Activated CD8-positive, alpha-beta memory T cell treated with anti-CD3 and anti-CD28 coated beads for 4 hours (primary cell): ENCODE results near the gene C20orf202.
"Not testable (repeated sequence)": the region's sequence is repeated elsewhere in the genome, so short reads cannot be mapped to it uniquely, and the experiment has no call there.

Source experiments
- DNase-seq, 2 donors: peaks; one replicate each; pipeline ENCODE4 v3.0.0-alpha.2; 2020; ENCODE audit warnings: low read depth in 2 of 2

The C20orf202 gene

DNA sequence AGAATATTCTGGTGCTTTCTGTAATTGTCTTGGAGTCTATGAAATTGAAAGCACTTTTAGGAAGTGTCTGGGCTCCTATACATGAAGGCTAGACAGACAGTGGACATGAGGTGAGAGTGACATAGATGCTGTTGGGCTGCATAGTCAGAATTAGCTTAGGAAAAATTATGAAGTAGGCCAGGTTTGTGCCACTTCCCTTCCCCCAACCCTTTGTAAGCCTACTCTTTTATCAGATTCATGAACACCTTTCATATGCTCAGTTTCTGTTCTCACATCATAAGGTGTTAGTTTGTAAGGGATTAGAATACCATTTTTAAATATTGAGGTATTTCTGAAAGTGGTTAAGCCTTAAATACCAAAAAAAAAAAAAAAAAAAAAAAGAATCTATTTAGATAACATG is 44.4 kb downstream of the C20orf202 start:
- no peak for DNase-seq

DNA sequence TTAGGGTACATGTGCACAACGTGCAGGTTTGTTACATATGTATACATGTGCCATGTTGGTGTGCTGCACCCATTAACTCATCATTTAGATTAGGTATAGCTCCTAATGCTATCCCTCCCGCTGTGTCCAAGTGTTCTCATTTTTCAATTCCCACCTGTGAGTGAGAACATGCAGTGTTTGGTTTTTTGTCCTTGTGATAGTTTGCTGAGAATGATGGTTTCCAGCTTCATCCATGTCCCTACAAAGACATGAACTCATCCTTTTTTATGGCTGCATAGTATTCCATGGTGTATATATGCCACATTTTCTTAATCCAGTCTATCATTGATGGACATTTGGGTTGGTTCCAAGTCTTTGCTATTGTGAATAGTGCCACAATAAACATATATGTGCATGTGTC is 47.0 kb downstream of the C20orf202 start:
- not testable (repeated sequence) for DNase-seq

DNA sequence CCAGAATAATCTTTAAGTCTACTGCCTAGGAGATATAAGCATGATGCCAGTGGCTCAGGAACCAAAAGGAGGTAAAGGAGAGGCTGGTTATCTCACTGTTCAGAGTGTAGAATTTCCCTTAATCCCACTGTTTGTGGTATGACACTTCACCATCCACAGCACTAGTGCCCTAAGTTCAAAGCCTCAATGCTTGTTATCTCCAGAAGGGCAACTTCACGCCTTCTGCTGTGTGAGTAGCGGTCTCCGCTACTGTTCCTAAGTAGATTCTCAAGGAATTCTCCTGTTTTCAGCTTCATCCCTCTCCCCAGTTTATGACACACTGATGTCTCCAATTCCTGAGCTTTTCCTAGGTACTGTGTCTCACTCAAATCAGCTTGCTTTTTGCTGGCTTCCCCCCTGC is 49.2 kb downstream of the C20orf202 start:
- no peak for DNase-seq

DNA sequence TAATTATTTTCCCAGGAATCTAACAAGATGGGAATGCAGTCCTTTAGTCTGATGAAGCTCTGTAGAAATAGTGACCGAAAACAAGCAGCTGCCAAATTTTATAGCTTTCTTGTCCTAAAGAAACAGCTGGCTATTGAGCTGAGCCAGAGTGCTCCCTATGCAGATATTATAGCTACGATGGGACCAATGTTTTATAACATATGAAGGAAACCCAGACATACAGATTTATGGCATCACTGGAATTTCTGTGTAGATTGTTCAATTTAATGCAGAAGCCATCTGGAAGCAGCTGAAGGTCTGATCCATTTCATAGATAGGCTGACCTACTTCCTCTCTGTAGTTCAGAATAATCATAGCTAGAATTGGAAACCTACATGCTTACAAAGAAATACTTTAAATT is 51.0 kb downstream of the C20orf202 start:
- no peak for DNase-seq

DNA sequence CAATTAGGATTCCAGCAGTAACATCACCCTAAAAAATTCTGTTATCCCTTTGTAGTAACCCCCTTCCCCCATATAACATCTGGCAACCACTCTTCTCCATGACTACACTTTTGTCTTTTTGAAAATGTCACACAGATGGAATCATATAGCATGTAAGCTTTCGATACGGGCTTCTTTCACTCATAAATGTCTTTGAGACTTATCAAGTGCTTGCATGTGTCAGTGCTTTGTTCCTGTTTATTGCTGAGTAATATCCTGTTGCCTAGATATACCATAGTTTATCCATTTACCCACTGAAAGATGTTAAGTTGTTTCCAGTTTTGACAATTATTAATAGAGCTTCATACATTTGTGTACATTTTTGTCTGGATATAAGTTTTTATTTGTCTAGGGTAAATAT is 52.4 kb downstream of the C20orf202 start:
- no peak for DNase-seq
